H9 (cell line): ENCODE data around the gene MON1A. TPM values are rescaled to one million over a fixed set of nuclear protein-coding genes. Genes with fewer than 3 reads are reported as not detected.
A peak's percentile ranks its signal among the peaks of the same experiment; 100 is the strongest.

ENCODE experiments used
- DNase-seq: peaks from one replicate; pipeline ENCODE4 v3.0.0-alpha.2; 2017
- H2AFZ ChIP-seq: one replicate; pipeline ENCODE4 v1.6.1; 2013; ENCODE audit warnings: mild to moderate bottlenecking, low read length, control low read depth, moderate library complexity
- H2AK5ac ChIP-seq: 2 replicates; pipeline ENCODE4 v1.6.1; 2013; ENCODE audit warnings: low read length, control low read depth, mixed read lengths; ENCODE audit not compliant: insufficient read length
- H2BK120ac ChIP-seq: one replicate; pipeline ENCODE4 v1.6.1; 2013; ENCODE audit warnings: low read depth, mild to moderate bottlenecking, low read length, control low read depth, inconsistent platforms; ENCODE audit not compliant: poor library complexity, severe bottlenecking
- H2BK12ac ChIP-seq: 2 replicates; pipeline ENCODE4 v1.6.1; 2013; ENCODE audit warnings: low read length, control low read depth, mixed read lengths, low read depth; ENCODE audit not compliant: insufficient read length
- H2BK15ac ChIP-seq: 2 replicates; pipeline ENCODE4 v1.6.1; 2013; ENCODE audit warnings: low read depth, low read length, control low read depth
- H2BK20ac ChIP-seq: one replicate; pipeline ENCODE4 v1.6.1; 2013; ENCODE audit warnings: low read depth, mild to moderate bottlenecking, low read length, control low read depth, inconsistent platforms; ENCODE audit not compliant: poor library complexity, severe bottlenecking
- H2BK5ac ChIP-seq: 2 replicates; pipeline ENCODE4 v1.6.1; 2013; ENCODE audit warnings: low read length, control low read depth, mixed read lengths; ENCODE audit not compliant: insufficient read length
- H3K14ac ChIP-seq: 2 replicates; pipeline ENCODE4 v1.6.1; 2013; ENCODE audit warnings: low read length, control low read depth; ENCODE audit not compliant: insufficient read depth
- H3K18ac ChIP-seq: 2 replicates; pipeline ENCODE4 v1.6.1; 2013; ENCODE audit warnings: low read depth, mild to moderate bottlenecking, mixed read lengths, low read length, control low read depth; ENCODE audit not compliant: insufficient read length
- H3K23ac ChIP-seq: 2 replicates; pipeline ENCODE4 v1.6.1; 2013; ENCODE audit warnings: low read length, control low read depth, mixed read lengths, low read depth; ENCODE audit not compliant: insufficient read length
- H3K23me2 ChIP-seq: 2 replicates; pipeline ENCODE4 v1.6.1; 2013; ENCODE audit warnings: low read depth, mild to moderate bottlenecking, mixed read lengths, low read length, control low read depth; ENCODE audit not compliant: insufficient read length, poor library complexity, severe bottlenecking
- H3K27ac ChIP-seq: 2 replicates; pipeline ENCODE4 v1.5.1; 2013; ENCODE audit warnings: low read length, control low read depth, mixed read lengths, low read depth; ENCODE audit not compliant: insufficient read length
- H3K27me3 ChIP-seq: 2 replicates; pipeline ENCODE4 v1.6.1; 2013; ENCODE audit warnings: low read length, control low read depth, inconsistent platforms; ENCODE audit not compliant: insufficient read depth
- H3K4ac ChIP-seq: 2 replicates; pipeline ENCODE4 v1.6.1; 2013; ENCODE audit warnings: low read depth, mild to moderate bottlenecking, control low read depth, inconsistent platforms, low read length, moderate library complexity
- H3K4me1 ChIP-seq: 2 replicates; pipeline ENCODE4 v1.6.1; 2013; ENCODE audit warnings: low read length, control low read depth, inconsistent platforms; ENCODE audit not compliant: insufficient read depth
- H3K4me2 ChIP-seq: 2 replicates; pipeline ENCODE4 v1.6.1; 2013; ENCODE audit warnings: low read length, control low read depth, mixed read lengths; ENCODE audit not compliant: insufficient read length, insufficient read depth
- H3K56ac ChIP-seq: 2 replicates; pipeline ENCODE4 v1.6.1; 2013; ENCODE audit warnings: low read depth, mild to moderate bottlenecking, mixed read lengths, low read length, control low read depth; ENCODE audit not compliant: insufficient read length
- H3K79me1 ChIP-seq: 2 replicates; pipeline ENCODE4 v1.6.1; 2013; ENCODE audit warnings: low read depth, mild to moderate bottlenecking, moderate library complexity, low read length, control low read depth, inconsistent platforms; ENCODE audit not compliant: insufficient read depth, poor library complexity, severe bottlenecking
- H3K79me2 ChIP-seq: 2 replicates; pipeline ENCODE4 v1.6.1; 2013; ENCODE audit warnings: low read length, control low read depth, inconsistent platforms; ENCODE audit not compliant: insufficient read depth
- H3K9ac ChIP-seq: 2 replicates; pipeline ENCODE4 v1.6.1; 2013; ENCODE audit warnings: low read length, control low read depth, mixed read lengths; ENCODE audit not compliant: insufficient read length; ENCODE audit errors: extremely low read depth
- H3K9me3 ChIP-seq: one replicate; pipeline ENCODE4 v1.6.1; 2013; ENCODE audit warnings: low read depth, low read length, inconsistent platforms; ENCODE audit not compliant: control insufficient read depth
- H3T11ph ChIP-seq: one replicate; pipeline ENCODE4 v1.6.1; 2013; ENCODE audit warnings: mild to moderate bottlenecking, low read length, control low read depth, inconsistent platforms
- H4K20me1 ChIP-seq: one replicate; pipeline ENCODE4 v1.6.1; 2013; ENCODE audit not compliant: control insufficient read depth, insufficient read length, insufficient read depth
- H4K5ac ChIP-seq: 2 replicates; pipeline ENCODE4 v1.6.1; 2013; ENCODE audit warnings: low read depth, mild to moderate bottlenecking, mixed read lengths, low read length, control low read depth; ENCODE audit not compliant: insufficient read length
- H4K8ac ChIP-seq: replicated peaks from 2 replicates; pipeline ENCODE4 v1.6.1; 2013; ENCODE audit warnings: low read length, control low read depth, mixed read lengths, low read depth; ENCODE audit not compliant: insufficient read length
- H4K91ac ChIP-seq: 2 replicates; pipeline ENCODE4 v1.6.1; 2013; ENCODE audit warnings: low read depth, mild to moderate bottlenecking, moderate library complexity, mixed read lengths, low read length, control low read depth; ENCODE audit not compliant: insufficient read length
- H3K27ac Mint-ChIP-seq, 3 experiments: 2 replicates in 2 of 3; 3 replicates in 1 of 3; pipeline ENCODE4 v1.8.0; 2020 to 2021; ENCODE audit warnings: mixed read lengths in 3 of 3, mild to moderate bottlenecking in 1 of 3, moderate library complexity in 1 of 3
- H3K27me3 Mint-ChIP-seq: 2 replicates; pipeline ENCODE4 v1.8.0; 2021; ENCODE audit warnings: low read depth, mild to moderate bottlenecking, moderate library complexity, mixed read lengths
- H3K36me3 Mint-ChIP-seq, 3 experiments: 2 replicates in 2 of 3; 3 replicates in 1 of 3; pipeline ENCODE4 v1.8.0; 2020 to 2021; ENCODE audit warnings: low read depth in 3 of 3, mixed read lengths in 3 of 3; ENCODE audit not compliant: insufficient read depth in 1 of 3
- H3K4me1 Mint-ChIP-seq, 2 experiments: 2 replicates each; pipeline ENCODE4 v1.8.0; 2020; ENCODE audit warnings: mixed read lengths in 2 of 2
- H3K4me3 Mint-ChIP-seq, 2 experiments: 2 replicates in 1 of 2; 3 replicates in 1 of 2; pipeline ENCODE4 v1.8.0; 2020 to 2021; ENCODE audit warnings: mild to moderate bottlenecking in 2 of 2, mixed read lengths in 2 of 2, moderate library complexity in 1 of 2
- H3K9me3 Mint-ChIP-seq, 2 experiments: 2 replicates in 1 of 2; 3 replicates in 1 of 2; pipeline ENCODE4 v1.8.0; 2020; ENCODE audit warnings: mild to moderate bottlenecking in 2 of 2, mixed read lengths in 2 of 2, moderate library complexity in 1 of 2
- CTCF ChIP-seq: fragments of 200-600 bp; sonication (generic); conservative IDR thresholded peaks from 3 replicates; pipeline ENCODE4 v1.8.0; 2021; ENCODE audit warnings: antibody characterized with exemption, mild to moderate bottlenecking
- WGBS: extraction: QIAGEN DNeasy Blood & Tissue Kit; methylation state at CpG from one replicate; pipeline ENCODE4 v1.1.7; 2013; ENCODE audit warnings: missing lambda C conversion rate, low lambda C conversion rate, mixed read lengths; ENCODE audit not compliant: insufficient read length; ENCODE audit errors: extremely low coverage; 5-methylcytosine and 5-hydroxymethylcytosine counted together
- total RNA-seq: library from RNA; stranded (reverse); gene quantifications from 2 replicates; pipeline ENCODE4 v1.2.1, GENCODE V29; 2021

MON1A gene
- total RNA-seq, 1 experiment from 2014 or later, result 10.0 TPM

GRCh38 chr3:49955636-49956035 lies 26.0 kb upstream of the MON1A start:
- Histone ChIP-seq H2BK12ac (no peak overlapping the region), H2BK120ac (no peak overlapping the region), H3T11ph (no peak overlapping the region), H2BK15ac (no peak overlapping the region), H3K4me2 (no peak overlapping the region), H3K4me1 (no peaks in the 10 kb centered on the region), H4K8ac (no peak overlapping the region), H3K27ac (no peak overlapping the region), H3K18ac (no peak overlapping the region), H2AK5ac (no peak overlapping the region), H3K14ac (no peak overlapping the region), H4K5ac (no peak overlapping the region), H3K4ac (no peak overlapping the region), H3K79me2 (peaks cover 17% of the 10 kb centered on the region; the same call in 1 of the 2 replicates), H3K79me1 (peaks cover 9% of the 10 kb centered on the region), H3K23ac (no peak overlapping the region), H2BK5ac (no peak overlapping the region), H3K9ac (no peak overlapping the region), H3K27me3 (no peaks in the 10 kb centered on the region), H4K20me1 (no peaks in the 10 kb centered on the region), H3K9me3 (no peaks in the 10 kb centered on the region), H4K91ac (no peak overlapping the region), H2BK20ac (no peak overlapping the region), H3K56ac (no peak overlapping the region), H2AFZ (no peak overlapping the region), H3K23me2 (no peaks in the 10 kb centered on the region)
- Mint-ChIP-seq H3K27ac (peak overlapping the region in 1 of 3 experiments; percentile 47; a peak in 1 of 7 replicates), H3K4me3 (no peak overlapping the region), H3K4me1 (peaks cover 3 to 4% of the 10 kb centered on the region in 2 experiments; a peak in 3 of 4 replicates), H3K36me3 (peaks cover 3 to 6% (median 5%) of the 10 kb centered on the region in 3 experiments), H3K27me3 (no peaks in the 10 kb centered on the region), H3K9me3 (no peaks in the 10 kb centered on the region)
- no CpG with 5 or more reads among the region's 3 CpGs for WGBS
- DNase-seq, result no peak
- TF ChIP-seq CTCF, result no peak
